ENCODE measurements around the gene CDC42BPB. TPM values are rescaled to one million over a fixed set of nuclear protein-coding genes. Genes with fewer than 3 reads are reported as not detected.

The CDC42BPB gene
- total RNA-seq, 1 donor from 2014 or later = 187 TPM

DNA sequence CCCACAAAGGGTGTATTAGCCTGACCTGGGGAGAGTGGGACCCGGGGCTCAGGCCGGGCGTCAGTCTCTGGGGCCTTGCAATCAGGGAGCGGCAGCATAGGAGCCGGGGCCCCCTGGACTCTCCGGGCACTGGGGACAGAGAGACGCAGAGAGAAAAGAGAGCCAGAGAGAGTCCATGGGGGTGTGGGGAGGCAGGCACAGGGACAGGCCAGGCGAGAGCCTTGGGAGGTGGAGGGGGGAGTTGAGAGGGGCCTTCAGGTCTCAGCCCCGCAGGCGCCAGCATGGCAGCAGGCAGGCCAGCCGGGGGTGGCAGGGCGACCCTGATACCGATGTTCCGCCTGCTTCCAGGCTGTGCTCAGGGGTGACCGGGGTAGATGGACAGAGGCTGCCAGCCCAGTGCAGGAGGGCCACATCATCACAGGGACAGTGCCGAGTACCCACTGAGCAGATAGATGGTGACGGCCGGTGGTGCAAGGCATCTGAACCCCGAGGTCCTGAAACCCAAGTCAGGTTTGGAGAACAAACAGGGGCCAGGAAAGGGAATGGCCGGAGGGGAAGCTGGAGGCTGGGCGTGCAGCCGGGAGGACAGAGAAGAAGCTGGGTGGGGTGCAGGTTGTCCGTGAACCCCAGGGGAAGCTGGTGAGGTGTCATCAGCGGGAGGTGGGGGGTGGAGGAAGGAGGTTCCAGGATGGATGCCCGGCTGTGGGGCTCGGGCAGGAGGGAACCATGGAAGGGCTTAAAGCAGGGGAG is 40.1 kb upstream of the CDC42BPB start:
- no peaks in the 10 kb centered on the region for H3K36me3 Mint-ChIP-seq (ENCODE audit: low read depth, unreplicated experiment)
- H3K4me3 Mint-ChIP-seq (ENCODE audit: unreplicated experiment) = no peak overlapping the region
- H3K4me1 Mint-ChIP-seq (ENCODE audit: unreplicated experiment) = no peaks in the 10 kb centered on the region
- TF ChIP-seq, protein P1, sequence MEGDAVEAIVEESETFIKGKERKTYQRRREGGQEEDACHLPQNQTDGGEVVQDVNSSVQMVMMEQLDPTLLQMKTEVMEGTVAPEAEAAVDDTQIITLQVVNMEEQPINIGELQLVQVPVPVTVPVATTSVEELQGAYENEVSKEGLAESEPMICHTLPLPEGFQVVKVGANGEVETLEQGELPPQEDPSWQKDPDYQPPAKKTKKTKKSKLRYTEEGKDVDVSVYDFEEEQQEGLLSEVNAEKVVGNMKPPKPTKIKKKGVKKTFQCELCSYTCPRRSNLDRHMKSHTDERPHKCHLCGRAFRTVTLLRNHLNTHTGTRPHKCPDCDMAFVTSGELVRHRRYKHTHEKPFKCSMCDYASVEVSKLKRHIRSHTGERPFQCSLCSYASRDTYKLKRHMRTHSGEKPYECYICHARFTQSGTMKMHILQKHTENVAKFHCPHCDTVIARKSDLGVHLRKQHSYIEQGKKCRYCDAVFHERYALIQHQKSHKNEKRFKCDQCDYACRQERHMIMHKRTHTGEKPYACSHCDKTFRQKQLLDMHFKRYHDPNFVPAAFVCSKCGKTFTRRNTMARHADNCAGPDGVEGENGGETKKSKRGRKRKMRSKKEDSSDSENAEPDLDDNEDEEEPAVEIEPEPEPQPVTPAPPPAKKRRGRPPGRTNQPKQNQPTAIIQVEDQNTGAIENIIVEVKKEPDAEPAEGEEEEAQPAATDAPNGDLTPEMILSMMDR (IDR thresholded peaks at IDR 0.05; ENCODE audit: unreplicated experiment) = no peak
- H3K27me3 Mint-ChIP-seq (ENCODE audit: unreplicated experiment) = peaks cover 16% of the 10 kb centered on the region
- DNase-seq (ENCODE audit: low spot score) = no peak
- H3K9me3 Mint-ChIP-seq (ENCODE audit: unreplicated experiment) = no peaks in the 10 kb centered on the region
- no peak overlapping the region for H3K27ac Mint-ChIP-seq (ENCODE audit: unreplicated experiment)

DNA sequence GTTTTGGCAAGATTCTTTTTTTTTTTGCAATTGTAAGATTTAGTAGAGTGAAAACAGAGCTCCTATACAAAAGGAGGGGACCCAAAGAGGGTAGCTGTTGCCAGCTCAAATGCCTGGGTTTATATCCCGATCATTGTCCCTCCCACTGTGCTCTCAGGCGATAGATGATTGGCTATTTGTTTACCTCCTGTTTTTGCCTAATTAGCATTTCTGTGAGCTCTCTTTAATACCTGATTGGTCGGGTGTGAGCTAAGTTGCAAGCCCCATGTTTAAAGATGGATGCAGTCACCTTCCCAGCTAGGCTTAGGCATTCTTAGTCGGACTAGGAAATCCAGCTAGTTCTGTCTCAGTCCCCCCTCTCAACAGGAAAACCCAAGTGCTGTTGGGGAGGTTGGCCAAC is 39.0 kb upstream of the CDC42BPB start:
- no peak overlapping the region for H3K4me3 Mint-ChIP-seq (ENCODE audit: unreplicated experiment)
- no peak overlapping the region for H3K27ac Mint-ChIP-seq (ENCODE audit: unreplicated experiment)

DNA sequence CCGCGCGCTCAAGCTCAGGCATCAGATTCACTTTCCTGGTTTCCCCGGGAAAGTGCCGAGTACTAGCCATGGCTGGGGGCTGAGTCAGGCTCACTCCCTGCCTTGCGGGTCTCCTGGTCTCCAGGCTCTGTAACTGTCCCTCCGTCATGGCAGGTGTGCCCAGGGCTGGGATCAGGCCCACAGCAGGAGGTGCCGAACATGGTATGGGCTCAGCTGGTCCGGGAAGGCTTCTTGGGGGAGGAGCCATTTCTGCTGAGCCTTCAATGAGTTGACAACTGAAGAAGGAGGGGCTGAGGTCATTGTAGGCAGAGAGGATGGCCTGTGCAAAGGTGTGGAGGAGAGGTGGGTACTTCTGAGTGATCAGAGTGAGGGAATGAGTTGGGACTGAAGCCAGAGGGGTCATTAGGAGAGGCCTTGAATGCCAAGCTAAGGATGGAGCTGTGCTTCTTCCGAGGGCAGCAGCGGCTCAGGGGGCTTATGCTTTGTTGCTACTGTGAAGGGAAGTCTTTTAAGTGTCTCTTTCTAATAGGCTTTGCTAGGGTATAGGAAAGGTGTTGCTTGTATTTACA is 37.9 kb upstream of the CDC42BPB start:
- H3K36me3 Mint-ChIP-seq (ENCODE audit: low read depth, unreplicated experiment) = no peaks in the 10 kb centered on the region
- no peaks in the 10 kb centered on the region for H3K9me3 Mint-ChIP-seq (ENCODE audit: unreplicated experiment)
- no peak for DNase-seq (ENCODE audit: low spot score)
- no peaks in the 10 kb centered on the region for H3K4me1 Mint-ChIP-seq (ENCODE audit: unreplicated experiment)
- H3K27ac Mint-ChIP-seq (ENCODE audit: unreplicated experiment) = peak overlapping the region; percentile 30
- TF ChIP-seq, protein P1 (IDR thresholded peaks at IDR 0.05; ENCODE audit: unreplicated experiment) = no peak
- H3K27me3 Mint-ChIP-seq (ENCODE audit: unreplicated experiment) = peaks cover 10% of the 10 kb centered on the region
- no peak overlapping the region for H3K4me3 Mint-ChIP-seq (ENCODE audit: unreplicated experiment)

More for the DNA sequence above, 39.0 kb upstream of the CDC42BPB start:
- DNase-seq (ENCODE audit: low spot score) = no peak
- peaks cover 14% of the 10 kb centered on the region for H3K27me3 Mint-ChIP-seq (ENCODE audit: unreplicated experiment)
- H3K36me3 Mint-ChIP-seq (ENCODE audit: low read depth, unreplicated experiment) = no peaks in the 10 kb centered on the region
- H3K4me1 Mint-ChIP-seq (ENCODE audit: unreplicated experiment) = no peaks in the 10 kb centered on the region
- H3K9me3 Mint-ChIP-seq (ENCODE audit: unreplicated experiment) = no peaks in the 10 kb centered on the region
- TF ChIP-seq, protein P1 (IDR thresholded peaks at IDR 0.05; ENCODE audit: unreplicated experiment) = no peak

DNA sequence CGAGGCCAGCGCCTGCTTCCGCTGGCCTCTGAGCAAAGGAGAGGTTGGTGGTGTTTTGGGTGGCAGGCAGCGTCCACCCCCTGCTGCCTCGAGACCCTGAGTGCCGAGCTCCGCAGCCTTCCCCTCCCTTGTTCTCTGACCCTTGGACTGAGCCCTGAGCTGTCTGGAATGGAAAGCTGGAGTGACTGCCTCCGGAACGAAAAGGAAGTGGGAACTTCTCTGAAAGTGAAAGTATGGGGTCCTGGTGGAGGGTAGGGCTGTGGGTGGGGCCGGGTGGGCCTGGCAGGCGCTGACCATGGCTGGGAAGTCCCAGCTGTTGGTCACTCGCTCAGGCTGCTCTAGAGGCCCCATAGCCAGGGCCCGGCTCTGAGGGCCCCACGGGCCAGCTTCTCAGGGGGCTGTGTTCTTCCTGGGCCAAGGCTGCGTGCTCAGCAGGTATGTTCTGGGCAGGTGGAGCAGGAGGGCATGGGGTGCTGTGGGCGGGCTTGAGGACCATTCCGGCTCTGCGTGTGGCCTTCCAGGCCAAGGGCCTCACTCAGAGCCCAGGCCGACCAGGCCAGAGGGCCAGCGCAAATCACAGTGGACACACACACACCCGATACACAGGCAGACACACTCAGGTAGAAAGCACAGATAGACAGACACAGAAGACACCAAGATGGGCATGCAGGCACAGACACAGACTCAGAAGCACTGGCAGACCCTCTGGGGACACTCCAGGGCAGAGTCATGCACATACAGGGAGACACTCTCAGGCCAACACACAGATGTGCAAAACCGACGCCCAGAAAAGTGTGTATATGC is 37.3 kb upstream of the CDC42BPB start, which contains the start of gene EXOC3L4:
TSS of gene EXOC3L4 (plus strand) at position 320 of the 804 bp plus-strand sequence. CDS start 5,495 bp downstream, outside the sequence.
- TF ChIP-seq, protein P1 (IDR thresholded peaks at IDR 0.05; ENCODE audit: unreplicated experiment) = no peak
- Mint-ChIP-seq H3K27ac (ENCODE audit: unreplicated experiment) (peak within 1 kb of the TSS; percentile 30), H3K4me3 (ENCODE audit: unreplicated experiment) (no peak within 1 kb of the TSS), H3K9me3 (ENCODE audit: unreplicated experiment) (no peaks in the 10 kb centered on the region), H3K36me3 (ENCODE audit: low read depth, unreplicated experiment) (no peaks in the 10 kb centered on the region), H3K27me3 (ENCODE audit: unreplicated experiment) (peaks cover 11% of the 10 kb centered on the region), H3K4me1 (ENCODE audit: unreplicated experiment) (no peaks in the 10 kb centered on the region)
- no peak for DNase-seq (ENCODE audit: low spot score)
